RCC 7860 (cell line): ENCODE data around the gene COX11.

Experiments
- DNase-seq: peaks from one replicate; pipeline ENCODE4 v3.0.0-alpha.2; 2015; ENCODE audit warnings: low spot score
- FAIRE-seq: peaks from 2 replicates; lab custom pipeline; 2012; peaks lifted over from hg19 to GRCh38; lab: Jason Lieb, UNC

COX11 gene

GRCh38 chr17:54968262-54968987 lies at the start of gene COX11, which contains the start of gene STXBP4:
Gene COX11, minus strand, starts transcription at chr17:54968654. Its CDS starts 8 bp downstream, at chr17:54968646.
Gene STXBP4, plus strand, starts transcription at chr17:54968765. Its CDS starts 17,455 bp downstream, at chr17:54986220.
- FAIRE-seq (peak; percentile 65), DNase-seq (peak; percentile 92)

GRCh38 chr17:55005520-55005919 lies 37.1 kb upstream of the COX11 start:
- DNase-seq, result no peak
- FAIRE-seq, result peak; percentile 55

- DNase-seq, result no peak
- FAIRE-seq, result no peak
Measured at GRCh38 chr17:55004484-55004883, 36.0 kb upstream of the COX11 start.

GRCh38 chr17:55002458-55002857 lies 34.0 kb upstream of the COX11 start:
- DNase-seq (no peak), FAIRE-seq (no peak)

GRCh38 chr17:54996441-54996840 lies 28.0 kb upstream of the COX11 start:
- FAIRE-seq, result no peak
- DNase-seq, result no peak

- FAIRE-seq (peak; percentile 78), DNase-seq (peak; percentile 51)
Measured at GRCh38 chr17:54992797-54993639, 24.6 kb upstream of the COX11 start.

- DNase-seq (no peak), FAIRE-seq (peak; percentile 67)
Measured at GRCh38 chr17:54991567-54991966, 23.1 kb upstream of the COX11 start.

- DNase-seq (no peak), FAIRE-seq (no peak)
Measured at GRCh38 chr17:54990118-54990517, 21.7 kb upstream of the COX11 start.

- DNase-seq, result no peak
- FAIRE-seq, result no peak
Measured at GRCh38 chr17:54985476-54985875, 17.0 kb upstream of the COX11 start.

- DNase-seq (no peak), FAIRE-seq (no peak)
Measured at GRCh38 chr17:54983260-54983659, 14.8 kb upstream of the COX11 start.

GRCh38 chr17:54982399-54982798 lies 13.9 kb upstream of the COX11 start:
- FAIRE-seq, result no peak
- DNase-seq, result no peak

GRCh38 chr17:54980375-54980774 lies 11.9 kb upstream of the COX11 start:
- FAIRE-seq (no peak), DNase-seq (no peak)

- FAIRE-seq (no peak), DNase-seq (no peak)
Measured at GRCh38 chr17:54979657-54980056, 11.2 kb upstream of the COX11 start.

- DNase-seq (no peak), FAIRE-seq (no peak)
Measured at GRCh38 chr17:54977744-54978143, 9.3 kb upstream of the COX11 start.

- no peak for DNase-seq
- no peak for FAIRE-seq
Measured at GRCh38 chr17:54976316-54976715, 7.9 kb upstream of the COX11 start.

GRCh38 chr17:54974759-54975158 lies 6.3 kb upstream of the COX11 start:
- FAIRE-seq (no peak), DNase-seq (no peak)

GRCh38 chr17:54972406-54973138 lies 4.1 kb upstream of the COX11 start:
- DNase-seq, result no peak
- FAIRE-seq, result no peak

- FAIRE-seq, result no peak
Measured at GRCh38 chr17:54971901-54972300, 3.4 kb upstream of the COX11 start.

GRCh38 chr17:54971147-54971546 lies 2.7 kb upstream of the COX11 start:
- DNase-seq (no peak), FAIRE-seq (no peak)

More at GRCh38 chr17:54971901-54972300, 3.4 kb upstream of the COX11 start:
- no peak for DNase-seq

- FAIRE-seq (no peak), DNase-seq (no peak)
Measured at GRCh38 chr17:54969658-54970572, 1.5 kb upstream of the COX11 start.
